ENCODE results near the gene ARHGEF2.

GRCh38 chr1:155976913-155977689 lies 1.2 kb downstream of the ARHGEF2 start:
- TF ChIP-seq EZH2phosphoT487 (IDR thresholded peaks at IDR 0.05; ENCODE audit: insufficient read depth, low read depth) (no peak), EZH2 (IDR thresholded peaks at IDR 0.05; ENCODE audit: insufficient read depth, poor library complexity, severe bottlenecking) (no peak)

Data from GM23248 (cell line).